HG03139 (cell line): ENCODE data around the gene GLDC.
A peak's percentile ranks its signal among the peaks of the same experiment; 100 is the strongest.
"Not testable (repeated sequence)": the region's sequence is repeated elsewhere in the genome, so short reads cannot be mapped to it uniquely, and the experiment has no call there.

Source experiments
- ATAC-seq: cut with Tn5 transposase; IDR thresholded peaks from one replicate; pipeline ENCODE4 v1.9.1; 2021; ENCODE audit not compliant: unreplicated experiment

GLDC gene

DNA sequence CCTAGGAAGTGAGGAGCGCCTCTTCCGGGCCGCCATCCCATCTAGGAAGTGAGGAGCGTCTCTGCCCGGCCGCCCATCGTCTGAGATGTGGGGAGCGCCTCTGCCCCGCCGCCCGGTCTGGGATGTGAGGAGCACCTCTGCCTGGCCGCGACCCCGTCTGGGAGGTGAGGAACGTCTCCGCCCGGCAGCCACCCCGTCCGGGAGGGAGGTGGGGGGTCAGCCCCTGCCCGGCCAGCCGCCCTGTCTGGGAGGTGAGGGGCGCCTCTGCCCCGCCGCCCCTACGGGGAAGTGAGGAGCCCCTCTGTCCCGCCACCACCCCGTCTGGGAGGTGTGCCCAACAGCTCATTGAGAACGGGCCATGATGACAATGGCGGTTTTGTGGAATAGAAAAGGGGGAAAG, 22.7 kb downstream of the GLDC start:
- ATAC-seq = not testable (repeated sequence)

DNA sequence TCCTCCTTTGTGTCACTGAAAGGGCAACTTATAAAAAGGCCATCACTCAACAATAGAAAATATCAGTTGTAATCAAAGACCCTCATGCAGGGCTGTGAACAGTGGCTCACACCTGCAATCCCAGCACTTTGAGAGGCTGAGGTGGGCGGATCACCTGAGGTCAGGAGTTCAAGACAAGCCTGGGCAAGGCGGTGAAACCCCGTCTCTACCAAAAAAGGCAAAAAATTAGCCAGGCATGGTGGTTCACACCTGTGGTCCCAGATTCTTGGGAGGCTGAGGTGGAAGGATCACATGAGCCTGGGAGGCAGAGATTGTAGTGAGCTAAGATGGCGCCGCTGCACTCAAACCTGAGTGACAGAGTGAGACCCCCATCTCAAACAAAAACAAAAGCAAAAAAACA, 24.7 kb downstream of the GLDC start:
- no peak for ATAC-seq

DNA sequence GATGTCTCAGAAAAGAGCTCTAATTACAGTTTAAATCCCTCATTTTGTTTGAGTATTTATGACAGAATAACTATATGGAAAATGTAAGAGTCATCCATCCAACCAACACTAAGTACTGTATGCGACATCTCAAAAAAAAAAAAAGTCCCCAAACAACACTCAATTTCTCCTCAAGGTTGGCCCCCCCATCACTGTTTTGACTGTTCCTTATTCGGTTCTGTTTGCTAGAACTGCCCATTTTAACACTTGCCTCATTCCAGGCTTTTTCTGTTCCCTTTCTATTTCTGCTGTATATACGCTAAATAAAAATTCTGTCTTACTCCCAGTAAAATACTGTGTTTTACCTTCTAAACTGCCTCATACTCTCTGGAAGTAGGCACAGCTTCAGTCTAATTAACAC, 25.2 kb downstream of the GLDC start:
- no peak for ATAC-seq

DNA sequence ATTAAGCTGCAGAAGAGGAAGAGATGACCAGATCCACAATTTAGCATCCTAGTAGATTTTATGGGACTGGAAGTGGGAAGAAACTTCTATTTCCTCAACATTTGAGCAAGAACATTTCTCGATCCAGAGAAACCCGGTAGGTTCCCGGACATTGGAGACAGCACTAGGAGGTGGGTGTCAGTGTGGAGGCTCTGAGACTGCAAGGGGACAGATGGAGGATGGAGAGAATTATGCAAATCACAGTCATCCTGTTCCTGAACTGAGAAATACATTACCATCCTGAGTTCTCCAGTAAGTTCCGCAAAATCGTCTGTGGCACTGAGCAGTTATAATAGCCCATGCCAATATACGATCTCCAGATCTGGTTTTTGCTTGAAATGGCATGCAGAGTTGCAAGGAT, 25.6 kb downstream of the GLDC start:
- ATAC-seq = no peak

DNA sequence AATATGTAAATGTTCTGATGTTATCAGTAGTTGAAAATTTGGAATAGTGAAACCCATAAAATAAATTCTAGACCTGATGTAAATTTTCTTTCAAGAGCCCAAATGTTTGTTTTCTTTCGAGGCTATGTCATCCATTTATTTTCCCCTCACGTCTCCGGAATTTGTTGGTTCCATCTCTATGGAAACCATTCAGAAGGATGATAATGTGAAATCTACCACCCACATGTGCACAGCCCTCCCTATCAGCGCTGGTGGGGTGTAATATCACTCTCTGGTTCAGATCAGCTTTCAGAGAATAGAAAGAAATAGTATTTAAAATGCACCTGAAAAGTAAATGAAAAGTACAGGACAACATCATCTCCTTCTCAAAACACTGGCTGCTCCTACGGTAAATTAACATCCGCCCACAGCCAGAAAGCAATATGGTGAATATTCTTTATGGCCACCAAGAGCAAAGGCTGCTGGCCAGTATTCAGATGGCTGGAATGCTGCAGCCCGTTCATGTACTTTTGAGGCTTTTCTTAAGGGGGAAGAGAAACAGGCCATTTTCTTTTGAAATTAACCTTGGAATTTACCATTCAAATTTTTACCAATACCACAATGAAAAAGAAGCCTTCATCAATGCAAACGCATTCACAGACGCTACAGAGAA, 28.5 kb downstream of the GLDC start:
- ATAC-seq = no peak

DNA sequence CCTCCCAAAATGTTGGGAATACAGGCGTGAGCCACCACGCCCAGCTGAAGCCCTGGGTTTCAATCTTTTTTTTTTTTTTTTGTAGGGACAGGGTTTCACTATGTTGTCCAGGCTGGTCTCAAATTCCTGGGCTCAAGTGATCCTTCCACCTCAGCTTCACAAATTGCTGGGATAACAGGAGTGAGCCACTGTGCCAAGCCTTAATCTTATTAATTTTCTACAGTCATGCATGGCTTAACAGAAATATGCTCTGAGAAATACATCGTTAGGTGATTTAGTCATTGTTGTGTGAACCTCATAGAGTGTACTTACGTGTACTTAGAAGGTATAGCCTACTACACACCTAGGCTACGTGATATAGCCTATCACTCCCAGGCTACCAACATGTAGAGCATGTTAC, 31.0 kb downstream of the GLDC start:
- ATAC-seq = no peak

DNA sequence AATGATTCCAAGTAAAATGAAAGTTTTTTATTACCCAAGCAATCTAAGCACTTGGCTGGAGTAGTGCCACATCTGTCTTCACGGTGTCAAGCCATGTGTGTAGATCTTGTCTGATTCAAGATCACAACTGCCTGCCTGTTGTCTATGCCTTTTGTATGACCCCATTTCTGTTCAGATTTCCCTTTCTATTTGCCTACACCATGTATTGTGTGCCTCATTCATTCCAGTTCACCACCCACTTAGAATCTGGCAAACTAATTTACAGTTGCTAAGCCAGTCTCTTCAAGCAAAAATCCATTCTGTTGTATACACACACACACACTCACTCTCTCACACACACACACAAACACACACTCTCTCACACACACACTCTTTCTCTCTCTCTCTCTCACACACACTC, 33.7 kb downstream of the GLDC start:
- ATAC-seq = no peak

DNA sequence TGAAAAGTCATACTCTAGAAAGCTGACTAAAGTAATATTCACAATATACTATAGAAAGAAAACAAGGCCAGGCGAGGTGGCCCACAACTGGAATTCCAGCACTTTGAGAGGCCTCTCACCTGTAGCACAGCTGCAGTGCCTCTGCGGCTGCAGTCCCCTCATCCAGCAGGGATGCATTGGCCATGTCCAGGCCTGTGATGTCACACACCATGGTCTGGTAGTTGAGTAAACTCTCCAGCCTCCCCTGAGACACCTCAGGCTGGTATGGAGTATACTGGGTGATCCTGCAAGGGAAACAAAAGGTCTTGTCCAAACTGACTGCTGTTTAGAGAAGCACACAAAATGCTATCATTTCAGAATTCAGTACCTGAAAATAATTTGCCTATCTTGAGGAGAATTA, 35.5 kb downstream of the GLDC start:
- no peak for ATAC-seq

DNA sequence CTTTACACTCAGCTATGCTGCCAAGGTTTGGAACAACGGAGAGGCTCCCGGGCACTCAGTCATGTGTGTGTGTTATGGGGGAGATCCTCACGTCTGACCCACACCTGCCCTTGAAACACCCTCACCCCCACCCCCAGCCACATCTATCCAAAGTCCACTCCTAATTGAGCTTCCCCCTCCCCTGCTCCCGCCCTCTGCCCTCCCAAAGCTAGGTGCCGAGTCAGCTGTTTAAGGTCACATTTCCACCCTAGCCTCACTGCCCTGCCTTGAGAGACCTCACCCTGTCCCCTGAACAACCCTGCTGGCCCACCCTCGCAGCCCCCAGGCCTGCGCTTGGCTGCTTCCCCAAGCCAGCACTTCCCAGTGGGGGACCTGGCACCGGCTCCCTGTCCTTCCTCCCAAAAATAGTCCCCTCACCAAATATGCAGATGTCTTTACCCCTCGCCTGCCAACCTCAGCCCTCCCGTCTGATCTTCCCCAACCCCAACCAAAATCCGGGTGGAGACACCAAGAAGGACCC, 36.0 kb downstream of the GLDC start:
- no peak for ATAC-seq

DNA sequence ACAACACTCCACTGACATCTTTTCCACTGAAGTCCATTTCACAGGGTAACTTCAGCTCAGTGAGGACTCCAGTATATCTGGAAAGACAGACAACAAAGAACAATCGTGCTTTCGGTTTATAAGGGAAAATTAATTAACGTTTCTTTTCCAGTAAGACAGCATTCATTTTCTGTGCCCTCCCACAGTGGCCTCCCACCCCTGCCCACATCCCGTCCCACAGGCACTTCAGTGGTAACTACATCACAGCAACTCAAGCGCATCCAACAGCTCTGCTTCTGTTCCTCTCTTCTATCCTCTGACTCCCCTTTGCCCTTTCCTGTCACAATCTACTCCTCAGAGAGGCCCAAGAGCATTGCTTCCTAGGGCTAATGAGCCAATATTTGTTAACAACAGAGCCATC, 40.3 kb downstream of the GLDC start:
- ATAC-seq = peak; percentile 90

DNA sequence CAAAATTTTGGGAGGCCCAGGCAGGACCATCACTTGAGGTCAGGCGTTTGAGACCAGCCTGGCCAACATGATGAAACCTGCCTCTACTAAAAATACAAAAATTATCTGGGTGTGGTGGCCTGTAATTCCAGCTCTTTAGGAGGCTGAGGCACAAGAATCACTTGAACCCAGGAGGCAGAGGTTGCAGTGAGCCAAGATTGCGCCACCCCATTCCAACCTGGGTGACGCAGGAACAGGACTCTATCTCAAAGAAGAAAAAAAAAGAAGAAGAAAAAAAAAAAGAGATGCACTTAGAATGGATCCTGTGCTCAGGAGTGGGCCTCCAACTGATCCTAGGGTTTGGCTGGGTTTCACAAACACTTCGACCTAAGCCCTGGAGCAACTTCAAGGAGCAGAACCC, 45.1 kb downstream of the GLDC start:
- no peak for ATAC-seq

DNA sequence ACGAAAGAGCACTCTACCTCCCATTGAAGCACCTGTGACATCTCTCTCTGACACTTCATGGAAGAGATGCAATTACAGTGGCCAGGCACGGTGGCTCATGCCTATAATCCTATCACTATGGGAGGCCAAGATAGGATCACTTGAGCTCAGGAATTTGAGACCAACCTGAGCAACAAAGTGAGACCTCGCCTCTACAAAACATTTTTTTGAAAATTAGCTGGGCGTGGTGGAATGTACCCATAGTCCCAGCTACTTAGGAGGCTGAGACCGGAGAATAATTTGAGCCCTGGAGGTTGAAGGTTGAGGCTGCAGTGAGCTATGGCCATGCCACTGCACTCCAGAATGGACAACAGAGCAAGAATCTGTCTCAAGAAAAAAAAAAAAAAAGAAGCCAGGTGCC, 45.5 kb downstream of the GLDC start:
- ATAC-seq = no peak

DNA sequence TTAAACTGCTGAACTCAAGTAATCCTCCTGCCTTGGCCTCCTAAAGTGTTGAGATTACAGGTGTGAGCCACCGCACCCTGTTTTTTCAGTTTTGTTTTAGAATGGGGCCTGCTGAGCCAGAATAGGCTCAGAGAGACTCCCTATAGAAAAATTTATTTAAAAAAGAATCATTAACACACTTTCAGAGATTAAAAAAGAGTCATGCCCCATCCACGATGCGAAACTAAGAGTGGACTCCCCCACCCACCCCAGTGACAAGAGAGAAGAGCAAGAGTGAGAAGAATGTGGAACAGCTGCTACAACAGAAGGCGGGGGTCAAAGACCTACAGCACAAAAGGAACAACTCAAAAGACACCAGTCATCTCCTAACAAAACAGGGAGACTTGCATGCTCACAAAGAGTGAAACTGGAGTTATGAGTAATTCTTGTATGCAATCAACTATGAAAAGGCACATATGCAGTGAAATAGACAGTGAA, 47.2 kb downstream of the GLDC start:
- peak; percentile 95 for ATAC-seq

DNA sequence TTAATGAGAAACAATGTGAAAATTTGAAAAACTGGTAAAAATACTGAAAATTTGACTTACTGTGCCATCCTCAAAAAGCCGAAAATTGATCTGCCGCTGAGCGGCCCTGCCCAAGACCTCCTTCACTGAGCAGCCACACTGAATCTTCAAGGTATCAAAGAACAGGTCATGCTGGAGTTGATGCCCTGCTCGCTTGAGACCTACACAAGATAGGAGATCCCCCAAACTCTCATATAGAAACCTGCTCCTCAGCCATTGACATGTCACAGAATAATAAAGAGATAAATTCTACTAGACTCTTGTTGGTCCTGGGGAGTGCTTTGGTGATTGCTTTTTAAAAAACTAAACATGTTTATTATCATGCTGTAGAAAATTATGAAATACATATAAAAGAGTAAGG, 52.7 kb downstream of the GLDC start:
- no peak for ATAC-seq

DNA sequence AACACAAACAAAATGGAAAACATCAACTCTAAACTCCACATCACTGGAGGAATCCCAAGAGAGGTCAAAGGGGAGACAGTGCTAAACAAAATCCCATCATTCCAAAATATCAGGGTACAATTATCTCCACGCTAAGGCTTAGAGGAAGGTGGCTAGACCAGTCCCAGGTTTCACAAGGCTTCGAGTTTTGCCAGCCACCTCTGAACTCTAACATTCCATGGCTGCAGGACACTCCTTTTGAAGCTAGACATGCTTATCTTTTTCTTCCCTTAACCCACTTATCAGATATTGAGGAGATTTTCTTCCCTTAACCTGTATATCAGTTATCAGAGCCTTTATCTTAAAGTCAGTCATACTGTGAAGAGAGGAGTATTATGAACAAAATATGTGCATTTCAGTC, 53.3 kb downstream of the GLDC start:
- ATAC-seq = no peak

DNA sequence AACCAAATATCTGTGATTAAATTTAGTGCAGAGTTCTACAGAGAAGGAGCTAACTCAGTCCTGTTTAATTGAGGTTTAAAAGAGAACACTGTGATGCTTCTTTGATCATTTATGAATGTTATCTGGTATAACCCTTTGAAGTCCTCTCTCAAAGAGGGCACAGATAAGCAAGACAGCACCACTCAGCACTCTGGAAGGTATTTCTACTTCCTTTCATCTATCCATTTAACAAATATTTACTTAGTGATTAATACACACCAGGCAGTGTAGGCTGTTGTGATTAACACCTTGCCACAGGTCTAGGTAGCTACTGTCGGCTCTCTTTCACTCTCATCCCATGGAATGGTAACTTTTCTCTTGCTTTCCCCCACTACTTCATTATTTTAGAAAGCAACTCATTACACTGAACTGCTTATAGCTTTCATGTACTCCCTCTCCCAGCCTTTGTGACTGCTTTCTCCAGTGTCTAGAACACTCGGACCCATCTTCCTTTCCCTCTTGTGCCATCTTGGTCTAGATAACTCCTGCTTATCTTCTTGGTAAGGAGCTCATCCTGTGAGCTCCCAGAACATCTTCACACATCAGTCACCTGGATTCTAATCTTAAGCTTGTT, 54.7 kb downstream of the GLDC start:
- ATAC-seq = no peak

DNA sequence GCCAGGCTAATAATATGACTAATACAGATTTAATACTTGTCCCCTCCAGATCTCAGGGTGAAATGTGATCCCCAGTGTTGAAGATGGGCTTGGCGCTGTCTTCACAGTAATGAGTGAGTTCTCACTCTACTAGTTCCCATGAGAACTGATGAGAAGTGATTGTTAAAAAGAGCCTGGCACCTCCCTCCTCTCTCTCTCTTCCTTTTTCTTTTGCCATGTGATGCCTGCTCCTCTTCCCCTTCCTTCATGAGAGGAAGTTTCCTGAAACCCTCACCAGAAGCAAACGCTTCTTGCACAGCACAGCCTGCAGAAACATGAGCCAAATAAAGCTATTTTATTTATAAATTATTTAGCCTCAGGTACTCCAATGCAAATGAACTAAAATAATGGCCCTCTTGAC, 55.2 kb downstream of the GLDC start:
- no peak for ATAC-seq

DNA sequence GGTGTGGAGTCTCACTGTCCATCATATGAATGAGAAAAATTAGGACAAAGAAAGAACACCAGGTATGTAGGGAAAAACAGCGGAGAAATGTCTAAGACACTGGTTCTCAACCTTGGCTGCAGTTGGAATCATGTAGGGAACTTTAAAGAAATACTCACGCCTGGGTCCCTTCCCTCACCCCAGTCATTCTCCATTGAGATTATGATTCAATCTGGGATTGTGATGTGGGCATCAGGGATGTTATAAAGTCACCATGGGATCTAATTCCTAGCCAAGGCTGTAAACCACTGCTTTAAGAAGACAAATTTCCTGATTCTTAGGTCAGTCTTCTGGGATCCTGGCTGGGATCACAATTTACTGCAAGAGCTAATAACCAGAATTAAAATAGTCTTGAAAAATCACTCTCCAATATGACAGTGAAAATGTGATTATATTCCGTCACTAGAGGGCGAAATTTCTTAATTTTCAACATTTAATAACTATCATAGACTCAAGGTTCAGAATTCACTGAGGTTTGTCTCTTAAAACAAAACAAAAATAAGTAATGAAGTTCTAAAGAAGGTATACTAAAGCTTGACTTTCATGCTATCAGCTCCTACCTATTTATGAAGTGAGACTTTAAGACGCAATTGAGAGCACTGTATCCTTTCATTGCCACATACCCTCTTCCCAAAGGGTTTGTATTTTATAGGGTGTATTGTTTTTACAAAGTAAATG, 60.5 kb downstream of the GLDC start:
- ATAC-seq = no peak

DNA sequence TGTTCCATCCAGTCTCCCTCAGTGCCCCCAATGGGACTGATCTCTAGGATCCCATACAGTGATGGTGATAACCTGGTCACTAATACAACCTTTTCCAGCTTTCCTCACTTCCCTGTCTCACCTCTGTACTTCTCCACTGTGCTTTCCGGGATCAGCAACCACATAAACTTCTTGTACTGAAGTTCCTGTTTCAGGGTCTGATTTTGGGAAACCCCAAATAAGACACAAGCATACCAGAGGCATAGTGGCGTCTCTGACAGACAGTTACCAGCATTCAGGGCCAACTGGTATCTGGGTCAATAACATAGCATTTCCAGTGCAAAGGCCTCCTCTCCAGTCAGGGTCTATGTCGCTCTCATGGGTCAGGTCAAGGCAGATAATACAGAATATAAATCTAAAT, 64.3 kb downstream of the GLDC start:
- no peak for ATAC-seq

DNA sequence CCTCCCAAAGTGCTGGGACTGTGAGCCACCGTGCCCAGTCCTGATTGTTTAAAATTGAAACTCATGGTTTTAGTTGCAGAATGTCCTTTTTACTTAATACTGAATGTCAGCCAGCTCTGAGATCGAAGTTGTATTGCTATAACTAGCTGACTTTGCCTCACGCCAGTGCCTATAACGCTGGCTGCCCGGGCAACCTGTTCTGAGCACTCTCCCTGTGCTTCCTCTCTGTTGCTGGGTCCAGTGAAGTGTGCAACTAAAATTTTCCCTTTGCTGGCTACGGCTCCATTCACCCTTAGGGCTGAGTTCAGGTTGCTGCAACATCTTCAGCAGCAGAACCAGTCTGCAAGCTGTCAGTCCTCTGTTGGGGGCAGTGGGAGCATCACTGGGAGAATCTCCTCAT, 65.9 kb downstream of the GLDC start:
- no peak for ATAC-seq

DNA sequence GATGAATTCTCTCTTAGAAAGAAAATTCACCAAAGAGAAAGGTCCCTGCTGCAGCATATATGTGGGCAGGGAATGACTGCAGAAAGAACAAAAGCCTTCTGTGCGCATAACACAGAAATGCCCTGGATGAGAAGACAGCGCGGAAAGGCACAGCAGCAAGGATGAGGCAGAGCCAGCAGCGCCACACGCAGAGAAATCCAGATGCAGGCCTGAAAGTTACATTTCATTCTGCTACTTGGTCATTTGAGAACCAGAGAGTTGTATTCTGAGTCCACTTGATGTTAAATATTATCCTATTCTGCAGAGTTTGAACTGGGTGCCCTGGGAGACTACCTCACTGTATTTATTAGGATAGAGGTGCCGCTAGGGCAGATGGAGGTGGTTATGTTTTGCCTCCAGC, 68.5 kb downstream of the GLDC start:
- ATAC-seq = no peak

DNA sequence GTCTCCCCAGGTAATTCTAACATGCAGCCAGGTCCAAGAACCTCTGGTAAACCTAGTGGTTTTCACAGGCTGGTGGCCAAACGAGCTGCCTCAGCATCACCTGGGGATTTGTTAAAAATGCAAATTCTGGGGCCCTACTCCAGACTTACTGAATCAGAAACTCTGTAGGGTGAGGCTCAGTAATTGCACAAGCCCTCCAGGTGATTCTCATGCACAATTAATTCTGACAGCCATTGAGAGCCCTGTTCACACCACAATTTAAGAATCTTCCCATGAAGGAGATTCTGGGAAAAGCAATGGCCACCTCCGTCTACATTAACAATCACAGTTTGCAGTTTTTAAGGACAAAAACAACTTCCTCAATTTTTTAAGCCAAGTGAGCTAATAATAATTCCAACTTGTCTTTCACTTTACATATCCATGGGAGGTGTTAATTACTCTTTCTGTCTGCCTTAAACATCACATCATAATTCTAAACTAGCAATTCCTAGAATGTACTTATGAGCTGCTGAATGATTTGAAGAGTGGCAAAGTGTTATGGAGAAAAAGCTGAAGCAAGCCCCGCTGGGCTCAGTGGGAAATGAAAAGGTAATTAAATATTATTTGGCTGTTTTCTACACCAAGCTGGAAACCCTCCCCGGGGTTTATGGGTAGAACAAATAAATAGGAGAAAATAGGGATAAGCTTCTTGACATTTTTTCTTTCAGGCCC, 70.0 kb downstream of the GLDC start:
- ATAC-seq = peak; percentile 86
